Progenitor cell of endocrine pancreas (in vitro differentiated cells): ENCODE data around the gene H19. TPM values are rescaled to one million over a fixed set of nuclear protein-coding genes. Genes with fewer than 3 reads are reported as not detected.

Experiments used
- DNase-seq: peaks from one replicate; pipeline ENCODE4 v3.0.0; 2021; ENCODE audit warnings: low spot score; ENCODE audit not compliant: unreplicated experiment
- H3K27ac Mint-ChIP-seq: 2 replicates; pipeline ENCODE4 v1.8.0; 2021; ENCODE audit warnings: mild to moderate bottlenecking, moderate library complexity, mixed read lengths
- H3K27me3 Mint-ChIP-seq: 2 replicates; pipeline ENCODE4 v1.8.0; 2021; ENCODE audit warnings: mixed read lengths
- H3K36me3 Mint-ChIP-seq: 2 replicates; pipeline ENCODE4 v1.8.0; 2022; ENCODE audit warnings: mixed read lengths; ENCODE audit not compliant: insufficient read depth
- H3K4me1 Mint-ChIP-seq: 2 replicates; pipeline ENCODE4 v1.8.0; 2021; ENCODE audit warnings: low read depth, mixed read lengths
- H3K4me3 Mint-ChIP-seq: 2 replicates; pipeline ENCODE4 v1.8.0; 2021; ENCODE audit warnings: low read depth, mild to moderate bottlenecking, moderate library complexity, mixed read lengths
- H3K9me3 Mint-ChIP-seq: 2 replicates; pipeline ENCODE4 v1.8.0; 2021; ENCODE audit warnings: low read depth, mixed read lengths
- CTCF ChIP-seq: fragments of 200-600 bp; sonication (generic); IDR thresholded peaks from one replicate; pipeline ENCODE4 v1.5.0; 2021; ENCODE audit warnings: antibody characterized with exemption, mild to moderate bottlenecking; ENCODE audit not compliant: unreplicated experiment
- total RNA-seq: library from RNA; stranded (reverse); gene quantifications from 2 replicates; pipeline ENCODE4 v1.2.1, GENCODE V29; 2021

The H19 gene
- total RNA-seq, 1 donor from 2014 or later = 19,743 TPM

GRCh38 chr11:1949302-1949701 lies 48.3 kb downstream of the H19 start:
- no peaks in the 10 kb centered on the region for H3K27me3 Mint-ChIP-seq
- TF ChIP-seq CTCF = no peak
- no peak for DNase-seq
- H3K4me1 Mint-ChIP-seq = no peaks in the 10 kb centered on the region
- no peak overlapping the region for H3K4me3 Mint-ChIP-seq
- H3K36me3 Mint-ChIP-seq = no peaks in the 10 kb centered on the region
- no peak overlapping the region for H3K27ac Mint-ChIP-seq
- no peaks in the 10 kb centered on the region for H3K9me3 Mint-ChIP-seq

DNA sequence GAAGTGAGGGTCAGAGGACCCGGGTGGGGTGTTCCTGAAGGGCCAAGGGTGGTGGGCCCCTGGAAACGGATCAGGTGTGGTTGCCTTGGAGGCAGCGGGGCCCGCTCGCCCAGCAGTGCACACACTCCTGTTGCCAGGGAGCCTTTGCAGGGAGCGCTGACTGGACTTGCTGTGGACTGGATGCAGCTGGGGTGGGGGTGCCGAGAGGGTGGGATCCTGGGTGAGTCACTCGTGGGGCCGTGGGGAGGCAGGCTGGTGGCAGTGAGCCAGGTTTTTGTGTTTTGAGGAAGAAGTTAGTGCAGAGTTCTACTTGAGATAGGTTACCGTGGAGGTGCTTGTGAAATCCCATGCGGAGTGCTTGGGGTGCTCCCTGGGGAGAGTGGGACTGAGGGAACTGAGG lies 49.3 kb downstream of the H19 start:
- no peak overlapping the region for H3K4me3 Mint-ChIP-seq
- no peak for DNase-seq
- peaks cover 9% of the 10 kb centered on the region for H3K27me3 Mint-ChIP-seq
- H3K36me3 Mint-ChIP-seq = no peaks in the 10 kb centered on the region
- H3K4me1 Mint-ChIP-seq = no peaks in the 10 kb centered on the region
- no peak overlapping the region for H3K27ac Mint-ChIP-seq
- TF ChIP-seq CTCF = no peak
- no peaks in the 10 kb centered on the region for H3K9me3 Mint-ChIP-seq

- Mint-ChIP-seq H3K4me3 (no peak overlapping the region), H3K36me3 (no peaks in the 10 kb centered on the region), H3K27me3 (peaks cover 9% of the 10 kb centered on the region), H3K27ac (no peak overlapping the region), H3K4me1 (no peaks in the 10 kb centered on the region), H3K9me3 (no peaks in the 10 kb centered on the region)
- TF ChIP-seq CTCF = no peak
- no peak for DNase-seq
These were observed 49.9 kb downstream of the H19 start for GRCh38 chr11:1947592-1948237.

DNA sequence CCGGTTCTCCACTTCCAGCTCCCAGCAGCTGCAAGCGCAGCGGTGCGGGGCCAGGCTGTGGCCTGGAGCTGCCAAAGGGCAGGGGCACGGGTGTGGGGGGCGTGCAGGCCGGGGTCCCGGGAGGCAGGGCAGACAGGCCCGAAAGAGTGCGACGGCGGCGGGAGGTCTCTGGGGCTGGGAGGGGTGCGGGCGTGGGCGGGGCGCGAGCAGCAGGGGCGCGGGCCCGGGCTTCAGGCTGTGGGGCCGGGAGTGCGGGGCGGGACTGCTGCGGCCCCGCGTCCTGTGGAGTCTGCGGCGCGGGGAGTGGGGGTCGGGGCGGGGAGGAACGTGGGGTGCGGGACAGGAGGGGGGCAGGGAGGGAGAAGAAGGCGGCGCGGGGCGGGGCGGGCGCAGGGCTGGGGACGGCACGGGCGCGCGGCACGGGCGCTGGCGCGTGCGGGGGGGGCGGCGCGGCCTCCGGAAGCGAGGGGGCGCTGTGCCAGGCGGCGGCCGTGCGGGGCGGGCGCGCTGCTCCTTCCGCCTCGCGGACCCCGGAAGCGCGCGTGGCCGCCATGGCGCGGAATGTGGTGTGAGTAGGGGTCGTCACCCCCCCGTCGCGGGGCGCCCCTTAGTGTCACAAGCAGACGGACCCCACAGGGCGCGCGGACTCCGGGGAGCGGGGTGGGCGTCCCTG lies 50.7 kb downstream of the H19 start, which contains the start of gene MRPL23:
Gene MRPL23 (plus strand): TSS at position 521 of the 673 bp plus-strand sequence. CDS start 31 bp downstream, at position 552.
- Mint-ChIP-seq H3K36me3 (no peaks in the 10 kb centered on the region), H3K4me3 (no peak within 1 kb of the TSS), H3K4me1 (no peaks in the 10 kb centered on the region), H3K27me3 (peaks cover 9% of the 10 kb centered on the region), H3K9me3 (no peaks in the 10 kb centered on the region), H3K27ac (no peak within 1 kb of the TSS)
- no peak for DNase-seq
- TF ChIP-seq CTCF = no peak

Other genes starting within 250 kb of the H19 start
- gene IFITM10, start 247.2 kb downstream of the H19 start, total RNA-seq = 1.2 TPM in 2 replicates
- 158 and 163 TPM in 2 replicates for gene CTSD, start 233.9 kb downstream of the H19 start, total RNA-seq
- gene SYT8, start 162.9 kb downstream of the H19 start, total RNA-seq = 0.69 and 1.5 TPM in 2 replicates
- 0.55 and 0.69 TPM in 2 replicates for gene TNNI2, start 158.9 kb downstream of the H19 start, total RNA-seq
- gene LSP1, start 144.8 kb downstream of the H19 start, total RNA-seq = not detected in 2 replicates
- gene PRR33, start 105.9 kb downstream of the H19 start, total RNA-seq = not detected in 2 replicates
- 0.38 TPM in 1 of 2 replicates, not detected in the other for gene TNNT3, start 78.1 kb downstream of the H19 start, total RNA-seq
- 38.1 and 47.2 TPM in 2 replicates for gene MRPL23, start 50.5 kb downstream of the H19 start, total RNA-seq
- 4,678 and 5,100 TPM in 2 replicates for gene IGF2, start 141.5 kb upstream of the H19 start, total RNA-seq
- gene INS, start 163.4 kb upstream of the H19 start, total RNA-seq = 68.7 and 75.2 TPM in 2 replicates
- gene TH, start 174.0 kb upstream of the H19 start, total RNA-seq = 0.53 and 1.1 TPM in 2 replicates